Subcutaneous abdominal adipose tissue (tissue), 5 donors: ENCODE data around the gene TTLL10.
A peak's percentile ranks its signal among the peaks of the same experiment; 100 is the strongest.

Source experiments
- H3K27ac ChIP-seq: one replicate; pipeline ENCODE4 v1.7.0; 2013; ENCODE audit warnings: low read depth, mild to moderate bottlenecking, inconsistent platforms, low read length, moderate library complexity
- H3K27me3 ChIP-seq, 5 donors: one replicate each; pipeline ENCODE4 v1.7.0; 2013; ENCODE audit warnings: low read length in 5 of 5, inconsistent platforms in 1 of 5; ENCODE audit not compliant: control insufficient read depth in 5 of 5, insufficient read depth in 4 of 5
- H3K36me3 ChIP-seq, 5 donors: one replicate each; pipeline ENCODE4 v1.7.0; 2013; ENCODE audit warnings: low read length in 5 of 5; ENCODE audit not compliant: control insufficient read depth in 5 of 5, insufficient read depth in 5 of 5
- H3K4me1 ChIP-seq, 5 donors: one replicate each; pipeline ENCODE4 v1.7.0; 2013; ENCODE audit warnings: low read length in 5 of 5, mild to moderate bottlenecking in 3 of 5, moderate library complexity in 1 of 5; ENCODE audit not compliant: control insufficient read depth in 5 of 5, insufficient read depth in 5 of 5
- H3K4me3 ChIP-seq, 5 donors: one replicate each; pipeline ENCODE4 v1.7.0; 2013; ENCODE audit warnings: low read length in 5 of 5, low read depth in 1 of 5
- H3K9ac ChIP-seq, 5 donors: one replicate each; pipeline ENCODE4 v1.7.0; 2013; ENCODE audit warnings: low read length in 5 of 5, mild to moderate bottlenecking in 4 of 5, moderate library complexity in 3 of 5
- H3K9me3 ChIP-seq, 5 donors: one replicate each; pipeline ENCODE4 v1.7.0; 2013; ENCODE audit warnings: low read length in 5 of 5; ENCODE audit not compliant: control insufficient read depth in 5 of 5
- donor health status: healthy.
- donor health status: healthy.
- donor health status: healthy.
- donor health status: healthy.
- donor health status: healthy.

Gene TTLL10

DNA sequence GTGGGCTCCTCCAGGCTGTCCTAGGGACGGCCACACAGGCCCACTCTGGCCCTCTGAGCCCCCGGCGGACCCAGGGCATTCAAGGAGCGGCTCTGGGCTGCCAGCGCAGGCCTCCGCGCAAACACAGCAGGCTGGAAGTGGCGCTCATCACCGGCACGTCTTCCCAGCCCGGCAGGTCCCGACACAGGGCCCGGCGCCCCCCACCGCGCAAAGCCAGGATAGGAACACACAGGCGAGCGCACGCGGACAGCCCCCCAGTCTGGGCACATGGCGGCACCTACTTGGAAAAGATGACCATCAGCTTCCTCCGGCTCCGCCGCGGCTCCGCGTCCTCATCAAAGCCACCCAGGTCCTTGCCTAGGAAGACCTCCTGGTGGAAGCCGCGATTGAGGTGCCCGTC, 54.5 kb downstream of the TTLL10 start:
- no peak overlapping the region for H3K9ac ChIP-seq
- H3K27me3 ChIP-seq = no peaks in the 10 kb centered on the region
- H3K9me3 ChIP-seq = peaks cover 0 to 4% (median 0%) of the 10 kb centered on the region in 5 donors
- no peak overlapping the region for H3K27ac ChIP-seq
- H3K36me3 ChIP-seq = peaks cover 0 to 58% (median 46%) of the 10 kb centered on the region in 5 donors
- peaks cover 9 to 31% (median 26%) of the 10 kb centered on the region in 5 donors for H3K4me1 ChIP-seq
- no peak overlapping the region for H3K4me3 ChIP-seq

DNA sequence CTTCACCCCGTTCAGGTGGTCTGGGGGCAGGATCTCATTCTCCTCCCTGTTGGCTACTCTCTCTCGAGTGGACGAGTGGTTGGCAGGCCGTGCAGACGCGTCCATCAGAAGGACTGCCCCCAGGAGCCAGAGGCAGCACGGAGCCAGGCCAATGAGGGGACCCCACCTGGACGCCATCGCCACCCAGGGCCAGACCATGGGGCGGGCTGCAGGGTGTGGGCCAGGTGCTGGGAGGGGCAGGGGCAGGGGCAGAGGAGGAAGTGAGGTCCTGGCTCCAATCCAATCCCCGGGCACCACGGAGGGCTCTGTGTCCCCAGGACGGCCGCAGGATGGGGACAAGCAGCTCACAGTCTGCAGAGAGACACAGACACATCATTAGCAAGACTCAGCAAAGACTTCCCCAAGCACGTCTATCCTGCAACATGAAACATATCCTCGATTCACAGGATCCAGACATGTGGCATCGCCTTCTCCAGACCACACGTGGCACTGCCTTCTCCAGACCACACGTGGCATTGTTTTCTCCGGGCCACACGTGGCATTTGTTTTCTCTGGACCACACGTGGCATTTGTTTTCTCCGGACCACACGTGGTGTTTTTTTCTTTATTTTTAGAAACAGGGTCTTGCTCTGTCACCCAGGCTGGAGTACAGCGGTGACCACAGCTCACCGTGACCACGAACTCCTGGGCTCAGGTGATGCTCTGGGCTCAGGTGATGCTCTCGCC, 55.1 kb downstream of the TTLL10 start:
- Histone ChIP-seq H3K36me3 (peaks cover 0 to 53% (median 42%) of the 10 kb centered on the region in 5 donors), H3K9ac (no peak overlapping the region), H3K27ac (no peak overlapping the region), H3K4me3 (no peak overlapping the region), H3K27me3 (no peaks in the 10 kb centered on the region), H3K9me3 (peaks cover 0 to 4% (median 0%) of the 10 kb centered on the region in 5 donors), H3K4me1 (peaks cover 9 to 36% (median 26%) of the 10 kb centered on the region in 5 donors)

DNA sequence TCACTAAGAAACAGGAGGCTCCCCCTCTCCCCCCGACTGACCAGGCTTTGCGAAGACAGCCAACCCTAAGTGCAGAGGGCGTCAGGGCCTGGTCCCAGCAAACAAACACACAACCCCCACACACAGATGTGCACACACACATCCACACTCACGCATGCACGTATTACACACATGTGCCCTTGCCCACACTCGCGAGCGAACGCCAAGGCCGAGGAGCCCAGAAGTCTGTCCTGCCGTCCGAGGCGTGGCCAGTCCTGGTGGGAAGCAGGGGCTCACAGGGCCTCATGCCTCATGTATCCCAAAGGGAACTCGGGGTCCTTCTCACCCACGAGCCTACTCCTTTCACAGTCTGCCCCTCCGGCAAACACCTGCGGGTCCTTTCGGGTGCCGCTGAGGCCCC, 56.1 kb downstream of the TTLL10 start:
- Histone ChIP-seq H3K9me3 (peaks cover 0 to 4% (median 0%) of the 10 kb centered on the region in 5 donors), H3K4me3 (peak overlapping the region in 1 of 5 donors; percentile 3), H3K27ac (no peak overlapping the region), H3K27me3 (no peaks in the 10 kb centered on the region), H3K4me1 (peaks cover 9 to 37% (median 26%) of the 10 kb centered on the region in 5 donors), H3K9ac (peak overlapping the region in 1 of 5 donors; percentile 31), H3K36me3 (peaks cover 0 to 54% (median 42%) of the 10 kb centered on the region in 5 donors)

DNA sequence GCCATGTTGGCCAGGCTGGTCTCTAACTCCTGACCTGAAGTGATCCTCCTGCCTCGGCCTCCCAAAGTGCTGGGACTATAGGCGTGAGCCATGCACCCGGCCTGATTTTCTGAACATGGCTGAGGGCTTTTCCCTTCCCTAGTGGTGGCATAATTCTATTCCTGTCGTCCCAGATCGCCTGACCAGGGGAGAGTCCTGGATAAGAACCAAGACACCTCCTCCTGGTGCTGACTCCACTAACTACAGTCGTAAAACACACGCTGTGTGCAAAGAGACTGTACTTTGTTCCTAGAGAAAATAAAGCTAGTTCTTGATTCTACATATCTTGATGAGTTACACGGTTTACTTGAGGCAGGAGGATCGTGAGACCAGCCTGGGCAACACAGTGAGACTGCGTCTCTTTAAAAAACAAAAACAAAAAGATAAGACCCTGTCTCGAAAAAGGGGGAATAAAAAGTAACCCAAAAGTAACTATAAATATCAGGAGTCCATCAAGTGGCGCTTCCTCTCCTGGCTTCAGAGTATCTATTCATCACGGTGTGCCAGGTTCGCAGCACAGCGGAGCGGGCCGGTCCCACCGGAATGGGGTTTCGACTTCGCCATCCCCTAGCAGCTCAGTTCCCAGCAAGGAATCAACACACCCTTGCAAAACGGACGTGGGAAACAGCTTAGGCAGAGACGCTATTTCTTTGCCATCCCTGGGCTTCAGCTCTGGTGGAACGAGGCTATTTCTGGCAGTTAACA, 57.1 kb downstream of the TTLL10 start:
- Histone ChIP-seq H3K27ac (peak overlapping the region; percentile 81), H3K9me3 (peaks cover 0 to 4% (median 0%) of the 10 kb centered on the region in 5 donors), H3K9ac (peak overlapping the region; percentile 65 to 98 (median 90)), H3K4me3 (peak overlapping the region; percentile 81 to 95 (median 92)), H3K27me3 (no peaks in the 10 kb centered on the region), H3K4me1 (peaks cover 9 to 37% (median 26%) of the 10 kb centered on the region in 5 donors), H3K36me3 (peaks cover 0 to 49% (median 34%) of the 10 kb centered on the region in 5 donors)

DNA sequence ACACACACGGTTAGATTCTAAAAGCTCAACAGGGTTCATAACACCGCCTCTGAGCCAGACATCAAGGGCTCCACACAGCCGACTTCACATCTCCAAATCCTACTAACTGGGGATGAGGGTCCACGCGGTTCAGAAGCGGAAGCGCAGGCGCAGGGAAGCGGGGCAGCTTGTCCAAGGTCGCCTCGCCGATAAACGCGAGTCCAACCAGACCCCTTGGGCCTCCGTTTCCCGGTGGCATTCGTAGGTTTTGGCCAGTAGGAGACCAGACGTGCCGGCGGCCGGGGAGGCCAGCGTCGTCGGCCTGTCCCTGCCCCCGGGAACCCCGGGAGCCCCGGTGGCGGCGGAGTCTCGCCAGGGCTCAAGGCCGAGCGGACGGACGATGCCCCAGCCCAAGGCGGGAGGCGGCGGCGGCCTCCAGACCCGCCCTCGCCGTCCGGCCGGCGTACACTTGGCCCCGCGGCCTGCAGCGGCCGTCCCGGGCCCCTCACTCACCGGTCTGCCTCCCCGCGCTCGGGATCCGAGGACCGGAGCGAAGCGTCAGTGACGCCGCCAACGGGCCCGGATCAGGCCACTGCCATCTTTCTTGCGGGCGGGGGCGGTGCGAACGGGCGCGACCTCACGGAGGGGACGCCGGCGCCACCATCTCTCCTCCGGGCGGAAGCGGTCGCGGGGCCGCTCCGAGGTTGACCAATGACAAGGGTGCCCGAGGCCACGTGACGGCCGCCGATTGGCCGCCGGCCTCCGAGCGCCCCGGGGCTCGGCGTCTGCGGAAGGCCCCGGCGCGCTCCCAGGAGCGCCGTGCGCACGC, 57.9 kb downstream of the TTLL10 start, which contains the start of gene SDF4:
Gene SDF4, minus strand, starts transcription at position 602 of the 808 bp plus-strand sequence. CDS start 3,229 bp downstream, outside the sequence.
- peaks cover 0 to 4% (median 0%) of the 10 kb centered on the region in 5 donors for H3K27me3 ChIP-seq
- peak within 1 kb of the TSS; percentile 81 to 95 (median 92) for H3K4me3 ChIP-seq
- peak within 1 kb of the TSS; percentile 81 for H3K27ac ChIP-seq
- peaks cover 9 to 37% (median 26%) of the 10 kb centered on the region in 5 donors for H3K4me1 ChIP-seq
- peak within 1 kb of the TSS; percentile 65 to 98 (median 90) for H3K9ac ChIP-seq
- peaks cover 0 to 41% (median 27%) of the 10 kb centered on the region in 5 donors for H3K36me3 ChIP-seq
- peaks cover 0 to 4% (median 0%) of the 10 kb centered on the region in 5 donors for H3K9me3 ChIP-seq

DNA sequence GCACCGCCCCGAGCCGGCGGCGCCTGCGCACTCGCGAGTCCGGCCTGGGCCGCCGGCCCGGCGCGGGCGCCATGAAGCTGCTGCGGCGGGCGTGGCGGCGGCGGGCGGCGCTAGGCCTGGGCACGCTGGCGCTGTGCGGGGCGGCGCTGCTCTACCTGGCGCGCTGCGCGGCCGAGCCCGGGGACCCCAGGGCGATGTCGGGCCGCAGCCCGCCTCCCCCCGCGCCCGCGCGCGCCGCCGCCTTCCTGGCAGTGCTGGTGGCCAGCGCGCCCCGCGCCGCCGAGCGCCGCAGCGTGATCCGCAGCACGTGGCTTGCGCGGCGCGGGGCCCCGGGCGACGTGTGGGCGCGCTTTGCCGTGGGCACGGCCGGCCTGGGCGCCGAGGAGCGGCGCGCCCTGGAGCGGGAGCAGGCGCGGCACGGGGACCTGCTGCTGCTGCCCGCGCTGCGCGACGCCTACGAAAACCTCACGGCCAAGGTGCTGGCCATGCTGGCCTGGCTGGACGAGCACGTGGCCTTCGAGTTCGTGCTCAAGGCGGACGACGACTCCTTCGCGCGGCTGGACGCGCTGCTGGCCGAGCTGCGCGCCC, 58.6 kb downstream of the TTLL10 start, which contains the start of gene B3GALT6:
Gene B3GALT6, plus strand, starts transcription at position 30 of the 588 bp plus-strand sequence. Its CDS starts 42 bp downstream, at position 72.
- peak within 1 kb of the TSS; percentile 65 to 98 (median 90) for H3K9ac ChIP-seq
- H3K4me3 ChIP-seq = peak within 1 kb of the TSS; percentile 81 to 95 (median 92)
- peak within 1 kb of the TSS; percentile 81 for H3K27ac ChIP-seq
- peaks cover under 1 to 10% (median 6%) of the 10 kb centered on the region in 5 donors for H3K27me3 ChIP-seq
- H3K4me1 ChIP-seq = peaks cover 9 to 39% (median 30%) of the 10 kb centered on the region in 5 donors
- peaks cover 0 to 34% (median 23%) of the 10 kb centered on the region in 5 donors for H3K36me3 ChIP-seq
- peaks cover 0 to 4% (median 0%) of the 10 kb centered on the region in 5 donors for H3K9me3 ChIP-seq

DNA sequence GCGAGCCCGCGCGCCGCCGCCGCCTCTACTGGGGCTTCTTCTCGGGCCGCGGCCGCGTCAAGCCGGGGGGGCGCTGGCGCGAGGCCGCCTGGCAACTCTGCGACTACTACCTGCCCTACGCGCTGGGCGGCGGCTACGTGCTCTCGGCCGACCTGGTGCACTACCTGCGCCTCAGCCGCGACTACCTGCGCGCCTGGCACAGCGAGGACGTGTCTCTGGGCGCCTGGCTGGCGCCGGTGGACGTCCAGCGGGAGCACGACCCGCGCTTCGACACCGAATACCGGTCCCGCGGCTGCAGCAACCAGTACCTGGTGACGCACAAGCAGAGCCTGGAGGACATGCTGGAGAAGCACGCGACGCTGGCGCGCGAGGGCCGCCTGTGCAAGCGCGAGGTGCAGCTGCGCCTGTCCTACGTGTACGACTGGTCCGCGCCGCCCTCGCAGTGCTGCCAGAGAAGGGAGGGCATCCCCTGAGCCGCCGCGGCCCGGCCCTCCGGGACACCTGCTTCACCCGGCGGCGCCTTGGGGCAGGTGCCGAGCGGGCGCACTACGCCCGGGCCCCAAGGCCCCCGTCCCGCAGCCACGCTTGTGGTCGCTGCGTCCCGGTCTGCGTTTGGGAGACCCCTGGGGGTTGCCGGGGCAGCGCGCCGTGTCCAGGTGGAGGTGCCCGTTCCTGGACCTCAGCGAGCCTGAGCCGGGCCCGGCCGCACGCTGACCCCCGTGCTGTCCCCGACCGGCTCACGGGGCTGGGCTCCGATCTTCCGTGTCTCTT, 59.3 kb downstream of the TTLL10 start:
- H3K27ac ChIP-seq = no peak overlapping the region
- peaks cover 0 to 28% (median 16%) of the 10 kb centered on the region in 5 donors for H3K36me3 ChIP-seq
- H3K9ac ChIP-seq = no peak overlapping the region
- peaks cover 8 to 16% (median 11%) of the 10 kb centered on the region in 5 donors for H3K27me3 ChIP-seq
- H3K4me3 ChIP-seq = peak overlapping the region in 4 of 5 donors; percentile 52 to 63 (median 58)
- peaks cover 0 to 4% (median 0%) of the 10 kb centered on the region in 5 donors for H3K9me3 ChIP-seq
- H3K4me1 ChIP-seq = peaks cover 9 to 41% (median 35%) of the 10 kb centered on the region in 5 donors

DNA sequence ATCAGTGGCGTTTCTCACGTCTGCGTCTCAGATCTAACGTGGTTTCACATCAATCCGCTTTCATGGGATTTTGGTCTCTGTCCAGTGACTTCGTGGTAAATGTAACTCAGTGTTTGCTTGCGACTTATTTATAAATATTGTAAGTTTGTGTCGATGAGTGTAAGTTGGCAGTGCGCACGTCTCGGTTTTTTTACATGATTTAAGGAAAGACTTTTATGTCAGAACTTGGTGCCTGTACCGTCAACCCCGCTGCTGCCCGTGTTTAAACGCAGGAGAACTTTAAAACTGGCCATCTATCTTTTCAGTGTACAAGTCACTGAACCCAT, 59.9 kb downstream of the TTLL10 start:
- Histone ChIP-seq H3K4me3 (no peak overlapping the region), H3K4me1 (peaks cover 9 to 41% (median 35%) of the 10 kb centered on the region in 5 donors)

More for the DNA sequence above, 59.9 kb downstream of the TTLL10 start:
- Histone ChIP-seq H3K9me3 (peaks cover 0 to 4% (median 0%) of the 10 kb centered on the region in 5 donors), H3K27ac (no peak overlapping the region), H3K27me3 (peaks cover 13 to 22% (median 17%) of the 10 kb centered on the region in 5 donors), H3K36me3 (peaks cover 0 to 22% (median 11%) of the 10 kb centered on the region in 5 donors), H3K9ac (no peak overlapping the region)
